CD14-positive monocyte (primary cell): Measurements from ENCODE around the gene POP7. TPM values are rescaled to one million over a fixed set of nuclear protein-coding genes. Genes with fewer than 3 reads are reported as not detected.
"Not testable (repeated sequence)": the region's sequence is repeated elsewhere in the genome, so short reads cannot be mapped to it uniquely, and the experiment has no call there.

Source experiments
- DNase-seq, 3 donors: peaks; one replicate each; pipeline ENCODE4 v3.0.0-alpha.2; 2011 to 2022
- H2AFZ ChIP-seq: 2 replicates; pipeline ENCODE4 v1.6.0; 2012; ENCODE audit warnings: mild to moderate bottlenecking, low read depth, low read length, inconsistent platforms; ENCODE audit not compliant: insufficient read depth, poor library complexity, severe bottlenecking
- H3K27ac ChIP-seq, 2 donors: 1 replicate in 1 of 2; 2 replicates in 1 of 2; pipeline ENCODE4 v1.5.1; 2012 to 2013; ENCODE audit warnings: low read length in 2 of 2, control low read depth in 1 of 2, inconsistent platforms in 1 of 2, low read depth in 1 of 2, mild to moderate bottlenecking in 1 of 2
- H3K27me3 ChIP-seq, 2 donors: one replicate each; pipeline versions ENCODE4 v1.6.0 to v1.6.1; 2011 to 2013; ENCODE audit warnings: low read length in 2 of 2; ENCODE audit not compliant: control insufficient read depth in 2 of 2, insufficient read depth in 2 of 2
- H3K36me3 ChIP-seq, 2 donors: replicated peaks in 1 of 2; 1 replicate in 1 of 2; 2 replicates in 1 of 2; pipeline versions ENCODE4 v1.5.1 to v1.6.1; 2012 to 2013; ENCODE audit warnings: low read length in 2 of 2, control low read depth in 1 of 2, inconsistent platforms in 1 of 2, mild to moderate bottlenecking in 1 of 2; ENCODE audit not compliant: insufficient read depth in 2 of 2, control insufficient read depth in 1 of 2
- H3K4me1 ChIP-seq, 2 donors: 1 replicate in 1 of 2; 2 replicates in 1 of 2; pipeline versions ENCODE4 v1.5.1 to v1.6.1; 2012 to 2013; ENCODE audit warnings: low read length in 2 of 2, control low read depth in 1 of 2, inconsistent platforms in 1 of 2, mild to moderate bottlenecking in 1 of 2, moderate library complexity in 1 of 2; ENCODE audit not compliant: insufficient read depth in 2 of 2, control insufficient read depth in 1 of 2
- H3K4me2 ChIP-seq: replicated peaks from 2 replicates; pipeline ENCODE3; 2012; ENCODE audit warnings: low read length, moderate library complexity, mild to moderate bottlenecking; ENCODE audit not compliant: poor library complexity, severe bottlenecking; ENCODE audit errors: extremely low read depth
- H3K4me3 ChIP-seq, 3 experiments: fragments of 200-600 bp in 1 of 3; sonication (generic) in 1 of 3; replicated peaks in 1 of 3; 1 replicate in 2 of 3; 2 replicates in 1 of 3; pipeline ENCODE4 v1.5.1; 2011 to 2013; ENCODE audit warnings: low read length in 3 of 3, mild to moderate bottlenecking in 3 of 3, control low read depth in 2 of 3, low read depth in 2 of 3, inconsistent platforms in 1 of 3, moderate library complexity in 1 of 3
- H3K79me2 ChIP-seq: 2 replicates; pipeline ENCODE4 v1.6.0; 2012; ENCODE audit warnings: mild to moderate bottlenecking, control low read depth, inconsistent platforms, low read length, moderate library complexity; ENCODE audit not compliant: insufficient read depth
- H3K9ac ChIP-seq: 2 replicates; pipeline ENCODE4 v1.6.0; 2017; ENCODE audit warnings: low read length, mild to moderate bottlenecking; ENCODE audit not compliant: insufficient read depth, poor library complexity, severe bottlenecking
- H3K9me3 ChIP-seq, 2 donors: replicated peaks in 1 of 2; 1 replicate in 1 of 2; 2 replicates in 1 of 2; pipeline versions ENCODE4 v1.5.1 to v1.6.1; 2012 to 2013; ENCODE audit warnings: low read length in 2 of 2, control low read depth in 1 of 2; ENCODE audit not compliant: control insufficient read depth in 1 of 2, insufficient read depth in 1 of 2
- H4K20me1 ChIP-seq: 2 replicates; pipeline ENCODE4 v1.6.0; 2012; ENCODE audit warnings: mild to moderate bottlenecking, low read length, control low read depth, moderate library complexity; ENCODE audit not compliant: insufficient read depth
- H3K27ac Mint-ChIP-seq, 7 donors: one replicate each; pipeline ENCODE4 v1.8.0; 2020; ENCODE audit warnings: mild to moderate bottlenecking in 7 of 7, mixed read lengths in 7 of 7, moderate library complexity in 6 of 7, inconsistent platforms in 2 of 7
- H3K27me3 Mint-ChIP-seq, 3 donors: one replicate each; pipeline ENCODE4 v1.8.0; 2021 to 2022; ENCODE audit warnings: low read depth in 3 of 3, mild to moderate bottlenecking in 3 of 3, mixed read lengths in 3 of 3, moderate library complexity in 3 of 3, inconsistent platforms in 1 of 3
- H3K36me3 Mint-ChIP-seq, 2 donors: one replicate each; pipeline ENCODE4 v1.8.0; 2020; ENCODE audit warnings: mixed read lengths in 2 of 2, inconsistent platforms in 1 of 2, mild to moderate bottlenecking in 1 of 2
- H3K4me1 Mint-ChIP-seq: one replicate; pipeline ENCODE4 v1.8.0; 2020; ENCODE audit warnings: mild to moderate bottlenecking, mixed read lengths
- H3K4me3 Mint-ChIP-seq, 2 donors: one replicate each; pipeline ENCODE4 v1.8.0; 2020; ENCODE audit warnings: mild to moderate bottlenecking in 2 of 2, mixed read lengths in 2 of 2, moderate library complexity in 1 of 2
- H3K9me3 Mint-ChIP-seq, 7 donors: one replicate each; pipeline ENCODE4 v1.8.0; 2020 to 2022; ENCODE audit warnings: mixed read lengths in 7 of 7, mild to moderate bottlenecking in 6 of 7, moderate library complexity in 6 of 7, inconsistent platforms in 2 of 7
- CTCF ChIP-seq: fragments of 200-600 bp; IDR thresholded peaks from one replicate; pipeline ENCODE4 v1.8.0; 2022; ENCODE audit warnings: antibody characterized with exemption, mild to moderate bottlenecking
- WGBS: methylation state at CpG from one replicate; pipeline ENCODE4 v1.1.5; 2013; ENCODE audit warnings: missing lambda C conversion rate; ENCODE audit not compliant: insufficient coverage; 5-methylcytosine and 5-hydroxymethylcytosine counted together
- intact Hi-C, 2 donors: fragments of 100-400 bp; cut with micrococcal nuclease; formaldehyde crosslinking; loops; one replicate each; pipeline versions ENCODE4 v1.15.0 to v1.15.1; 2023
- polyA plus RNA-seq, 3 donors: library from polyadenylated mRNA; depleted of rRNA in 1 of 3; unstranded in 2 of 3; stranded (reverse) in 1 of 3; fragments of 300-500 nt in 2 of 3; fragments of >200 nt in 1 of 3; fragmentation: Illumina TruSeq in 2 of 3; gene quantifications; 1 replicate in 2 of 3; 2 replicates in 1 of 3; pipeline ENCODE4 v1.2.3, GENCODE V29; 2012 to 2021

POP7 gene
- polyA plus RNA-seq, 3 donors = 11.1 to 48.5 (median 41.6) TPM

DNA sequence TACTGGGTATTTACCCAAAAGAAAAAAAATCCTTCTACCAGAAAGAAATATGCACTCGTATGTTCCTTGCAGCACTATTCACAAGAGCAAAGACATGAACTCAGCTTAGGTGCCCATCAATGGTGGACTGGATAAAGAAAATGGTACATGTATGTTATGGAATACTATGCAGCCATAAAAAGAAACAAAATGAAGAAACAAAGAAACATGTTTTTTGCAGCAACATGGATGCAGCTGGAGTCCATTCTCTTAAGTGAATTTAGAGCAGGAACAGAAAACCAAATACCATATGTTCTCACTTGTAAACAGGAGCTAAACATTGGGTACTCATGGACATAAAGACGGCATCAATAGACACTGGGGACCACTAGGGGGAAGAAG, 37.9 kb upstream of the POP7 start:
- intact Hi-C loops = no loop called here
- H3K27ac Mint-ChIP-seq = no peak overlapping the region
- no peak overlapping the region for H3K4me3 ChIP-seq
- no peaks in the 10 kb centered on the region for H3K9me3 ChIP-seq
- WGBS = no CpG with 5 or more reads among the region's 2 CpGs
- H3K27ac ChIP-seq = no peak overlapping the region
- H3K36me3 Mint-ChIP-seq = no peaks in the 10 kb centered on the region
- peaks cover 0 to 3% (median 1%) of the 10 kb centered on the region in 7 donors for H3K9me3 Mint-ChIP-seq
- H3K9ac ChIP-seq = no peak overlapping the region
- TF ChIP-seq CTCF = no peak
- H3K27me3 ChIP-seq = no peaks in the 10 kb centered on the region
- no peak for DNase-seq
- no peaks in the 10 kb centered on the region for H4K20me1 ChIP-seq
- no peaks in the 10 kb centered on the region for H3K79me2 ChIP-seq
- no peak overlapping the region for H2AFZ ChIP-seq
- no peaks in the 10 kb centered on the region for H3K36me3 ChIP-seq
- peaks cover 11% of the 10 kb centered on the region for H3K4me1 Mint-ChIP-seq
- peaks cover 7 to 15% of the 10 kb centered on the region in 2 donors for H3K4me1 ChIP-seq
- H3K27me3 Mint-ChIP-seq = peaks cover 17 to 26% (median 17%) of the 10 kb centered on the region in 3 donors
- H3K4me2 ChIP-seq = no peak overlapping the region
- no peak overlapping the region for H3K4me3 Mint-ChIP-seq

GRCh38 chr7:100669106-100669505, 36.8 kb upstream of the POP7 start:
- intact Hi-C loops, H3K27ac Mint-ChIP-seq, DNase-seq, H2AFZ ChIP-seq, H3K36me3 ChIP-seq, H3K27ac ChIP-seq, H3K36me3 Mint-ChIP-seq, H3K27me3 ChIP-seq, H4K20me1 ChIP-seq, H3K9me3 ChIP-seq, H3K4me3 Mint-ChIP-seq, H3K4me3 ChIP-seq, H3K9me3 Mint-ChIP-seq, H3K79me2 ChIP-seq, H3K4me2 ChIP-seq, H3K9ac ChIP-seq: not testable (repeated sequence)
- H3K4me1 ChIP-seq = peaks cover 7 to 17% of the 10 kb centered on the region in 2 donors
- H3K4me1 Mint-ChIP-seq = peaks cover 12% of the 10 kb centered on the region
- peaks cover 12 to 26% (median 17%) of the 10 kb centered on the region in 3 donors for H3K27me3 Mint-ChIP-seq
- 100% methylated on average over 5 of the region's 12 CpGs for WGBS
